Body of pancreas (tissue), 4 donors: Measurements from ENCODE around the gene GAP43.

Experiments used
- POLR2A ChIP-seq, 3 donors: fragments of 450-650 bp; IDR thresholded peaks; one replicate each; pipeline ENCODE4 v1.6.1; 2016; ENCODE audit warnings: antibody characterized with exemption in 3 of 3, mild to moderate bottlenecking in 2 of 3
- TF ChIP-seq, protein P1 (sequence below), 7 experiments: fragments of 450-650 bp in 4 of 7; fragments of 200-600 bp in 3 of 7; sonication (generic) in 3 of 7; IDR thresholded peaks; one replicate each; pipeline ENCODE4 v1.5.1; 2016 to 2019; ENCODE audit warnings: antibody characterized with exemption in 7 of 7

DNA sequence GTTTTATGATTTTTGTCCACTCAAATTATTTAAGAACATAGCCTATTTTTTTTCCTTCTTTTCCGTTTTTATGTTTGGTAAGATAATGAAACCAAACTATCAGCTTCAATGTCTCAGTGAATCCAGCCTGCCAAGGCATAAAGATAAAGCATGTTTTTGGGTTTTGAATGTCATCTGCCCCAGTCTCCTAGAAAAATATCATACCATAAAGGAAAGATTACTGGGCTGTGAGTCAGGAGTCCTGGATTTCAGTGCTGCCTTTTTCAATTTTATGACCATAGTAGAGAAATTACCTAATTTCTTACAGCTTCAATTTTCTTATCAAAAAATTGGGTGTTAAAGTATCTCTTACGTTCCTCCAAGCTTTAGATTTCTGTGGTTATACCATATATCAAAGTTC lies 87.5 kb downstream of the GAP43 start:
- TF ChIP-seq, protein P1, sequence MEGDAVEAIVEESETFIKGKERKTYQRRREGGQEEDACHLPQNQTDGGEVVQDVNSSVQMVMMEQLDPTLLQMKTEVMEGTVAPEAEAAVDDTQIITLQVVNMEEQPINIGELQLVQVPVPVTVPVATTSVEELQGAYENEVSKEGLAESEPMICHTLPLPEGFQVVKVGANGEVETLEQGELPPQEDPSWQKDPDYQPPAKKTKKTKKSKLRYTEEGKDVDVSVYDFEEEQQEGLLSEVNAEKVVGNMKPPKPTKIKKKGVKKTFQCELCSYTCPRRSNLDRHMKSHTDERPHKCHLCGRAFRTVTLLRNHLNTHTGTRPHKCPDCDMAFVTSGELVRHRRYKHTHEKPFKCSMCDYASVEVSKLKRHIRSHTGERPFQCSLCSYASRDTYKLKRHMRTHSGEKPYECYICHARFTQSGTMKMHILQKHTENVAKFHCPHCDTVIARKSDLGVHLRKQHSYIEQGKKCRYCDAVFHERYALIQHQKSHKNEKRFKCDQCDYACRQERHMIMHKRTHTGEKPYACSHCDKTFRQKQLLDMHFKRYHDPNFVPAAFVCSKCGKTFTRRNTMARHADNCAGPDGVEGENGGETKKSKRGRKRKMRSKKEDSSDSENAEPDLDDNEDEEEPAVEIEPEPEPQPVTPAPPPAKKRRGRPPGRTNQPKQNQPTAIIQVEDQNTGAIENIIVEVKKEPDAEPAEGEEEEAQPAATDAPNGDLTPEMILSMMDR (IDR thresholded peaks at IDR 0.05): no peak
- TF ChIP-seq POLR2A (IDR thresholded peaks at IDR 0.05): no peak
